NCI-H748 treated with DMSO at 0.1 percent for 48 hours (cell line): Measurements from ENCODE around the gene GNS.
"Not testable (repeated sequence)": the region's sequence is repeated elsewhere in the genome, so short reads cannot be mapped to it uniquely, and the experiment has no call there.

Source experiments
- DNase-seq: peaks from one replicate; lab custom pipeline; 2025; lab: John Stamatoyannopoulos, UW

GNS gene

GRCh38 chr12:64779354-64779974 lies 20.3 kb upstream of the GNS start:
- DNase-seq = no peak

- not testable (repeated sequence) for DNase-seq
Observed at GRCh38 chr12:64775147-64775736, 16.0 kb upstream of the GNS start.

- DNase-seq = no peak
Observed at GRCh38 chr12:64773386-64773785, 14.2 kb upstream of the GNS start.

GRCh38 chr12:64767495-64767894 lies 8.3 kb upstream of the GNS start:
- DNase-seq = no peak

- no peak for DNase-seq
Observed at GRCh38 chr12:64760808-64761573, 1.8 kb upstream of the GNS start.

- DNase-seq = no peak
Observed at GRCh38 chr12:64757771-64758170, 1.4 kb downstream of the GNS start.

- no peak for DNase-seq
Observed at GRCh38 chr12:64756376-64756775, 2.8 kb downstream of the GNS start.

GRCh38 chr12:64753427-64753826 lies 5.8 kb downstream of the GNS start:
- DNase-seq = no peak

GRCh38 chr12:64752833-64753238 lies 6.4 kb downstream of the GNS start:
- no peak for DNase-seq

GRCh38 chr12:64752032-64752431 lies 7.2 kb downstream of the GNS start:
- no peak for DNase-seq

- DNase-seq = no peak
Observed at GRCh38 chr12:64749461-64750200, 9.6 kb downstream of the GNS start.

GRCh38 chr12:64747695-64748094 lies 11.5 kb downstream of the GNS start:
- no peak for DNase-seq

GRCh38 chr12:64746663-64747062 lies 12.5 kb downstream of the GNS start:
- DNase-seq = no peak

- DNase-seq = no peak
Observed at GRCh38 chr12:64745980-64746379, 13.2 kb downstream of the GNS start.

- DNase-seq = no peak
Observed at GRCh38 chr12:64745259-64745807, 13.9 kb downstream of the GNS start.

GRCh38 chr12:64744422-64745258 lies 14.6 kb downstream of the GNS start:
- DNase-seq = no peak

- DNase-seq = no peak
Observed at GRCh38 chr12:64743206-64743605, 16.0 kb downstream of the GNS start.

GRCh38 chr12:64742416-64742815 lies 16.8 kb downstream of the GNS start:
- DNase-seq = no peak

GRCh38 chr12:64740646-64741045 lies 18.6 kb downstream of the GNS start:
- DNase-seq = no peak

- no peak for DNase-seq
Observed at GRCh38 chr12:64739778-64740177, 19.4 kb downstream of the GNS start.

- no peak for DNase-seq
Observed at GRCh38 chr12:64737539-64737938, 21.7 kb downstream of the GNS start.
